NT2/D1 (cell line): ENCODE data around the gene LNPK.

Experiments used
- SUZ12 ChIP-seq: IDR thresholded peaks from 2 replicates; pipeline ENCODE4 v1.6.1; 2011; ENCODE audit not compliant: insufficient read length, insufficient read depth; ENCODE audit errors: extremely low read depth
- YY1 ChIP-seq: IDR thresholded peaks from 2 replicates; pipeline ENCODE4 v1.6.1; 2011; ENCODE audit not compliant: insufficient read length, insufficient read depth
- ZNF274 ChIP-seq: IDR thresholded peaks from 2 replicates; pipeline ENCODE4 v1.6.1; 2011; ENCODE audit warnings: mild to moderate bottlenecking, low read depth, low read length

GRCh38 chr2:175957845-175958244, 44.2 kb downstream of the LNPK start:
- no peak for TF ChIP-seq SUZ12
- no peak for TF ChIP-seq YY1
- no peak for TF ChIP-seq ZNF274
